ENCODE data around the gene DYRK4.

Gene DYRK4

DNA sequence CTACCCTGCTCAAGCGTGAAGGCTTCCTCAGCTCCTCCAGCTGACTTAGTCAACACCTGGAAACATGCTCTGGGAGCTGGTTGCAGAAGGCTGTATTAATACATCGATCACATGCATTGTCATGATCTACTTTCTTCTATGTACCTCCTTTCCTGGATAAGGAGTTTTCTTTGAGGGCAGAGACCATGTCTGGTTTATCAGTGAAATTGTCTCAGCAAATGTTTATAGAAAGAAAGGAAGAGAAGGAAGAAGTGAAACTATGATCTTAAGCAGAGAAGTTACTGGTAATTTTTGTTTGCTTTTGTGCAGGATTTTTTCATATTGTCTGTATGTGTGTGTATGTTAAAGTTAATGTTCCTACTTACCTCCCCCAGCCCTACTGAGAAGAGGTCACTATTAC is 4.5 kb downstream of the DYRK4 start:
- no peak for DNase-seq

DNA sequence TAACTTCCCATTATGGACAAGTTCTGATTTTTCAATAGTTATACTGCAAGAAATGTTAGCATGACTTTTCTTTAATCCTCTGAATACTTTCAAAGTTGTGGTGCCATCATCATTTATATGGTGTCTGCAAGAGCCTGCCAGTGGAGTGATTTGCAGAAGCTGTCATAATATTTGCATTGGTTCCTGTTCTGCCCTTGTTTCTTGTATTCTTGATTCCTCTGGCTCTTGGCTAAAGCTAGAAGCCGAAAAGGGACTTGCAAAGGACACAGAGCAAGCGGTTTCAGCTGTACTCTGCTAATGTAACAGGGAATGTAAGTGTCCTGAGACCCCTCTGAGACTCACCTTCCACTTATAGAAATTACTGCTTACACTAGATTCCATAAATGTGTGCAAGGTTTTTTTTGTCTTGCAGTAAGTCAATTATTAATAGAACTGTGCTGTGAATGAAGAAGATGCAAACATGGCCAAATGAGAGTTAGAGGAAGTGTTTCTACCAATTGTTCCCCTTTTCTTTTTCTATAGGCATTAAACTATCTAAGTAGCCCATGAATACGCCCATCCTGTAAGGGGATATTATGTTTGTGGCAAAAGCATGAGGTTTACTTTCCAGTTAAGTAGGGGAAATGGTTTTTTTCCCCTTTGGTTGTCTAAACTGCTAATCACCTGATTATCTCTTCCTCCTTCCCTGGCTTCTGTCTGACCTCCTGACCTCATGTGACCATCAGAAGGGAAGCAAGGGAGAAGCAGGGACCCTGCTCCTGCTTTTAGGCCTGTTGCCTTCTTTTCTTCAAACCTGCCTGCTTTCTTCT is 5.3 kb downstream of the DYRK4 start:
- DNase-seq, result peak; percentile 93

DNA sequence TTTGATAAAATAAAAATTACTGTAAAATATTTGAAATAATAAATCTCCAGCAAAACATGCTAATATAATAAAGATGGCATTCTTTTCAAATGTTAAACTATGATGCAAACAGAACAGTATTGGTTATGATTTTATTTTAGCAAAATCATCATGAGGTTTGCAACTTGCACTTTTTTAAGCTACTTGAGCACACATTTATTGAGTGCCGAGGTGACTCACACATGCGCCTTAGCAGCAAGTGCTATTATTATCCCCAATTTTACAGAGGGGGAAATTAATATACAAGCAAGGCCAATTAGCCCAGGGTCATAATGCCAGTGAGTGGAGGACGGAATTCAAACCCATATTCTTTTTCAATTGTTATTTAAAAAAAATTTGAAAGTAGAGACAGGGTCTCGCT is 7.3 kb downstream of the DYRK4 start:
- DNase-seq, result no peak

DNA sequence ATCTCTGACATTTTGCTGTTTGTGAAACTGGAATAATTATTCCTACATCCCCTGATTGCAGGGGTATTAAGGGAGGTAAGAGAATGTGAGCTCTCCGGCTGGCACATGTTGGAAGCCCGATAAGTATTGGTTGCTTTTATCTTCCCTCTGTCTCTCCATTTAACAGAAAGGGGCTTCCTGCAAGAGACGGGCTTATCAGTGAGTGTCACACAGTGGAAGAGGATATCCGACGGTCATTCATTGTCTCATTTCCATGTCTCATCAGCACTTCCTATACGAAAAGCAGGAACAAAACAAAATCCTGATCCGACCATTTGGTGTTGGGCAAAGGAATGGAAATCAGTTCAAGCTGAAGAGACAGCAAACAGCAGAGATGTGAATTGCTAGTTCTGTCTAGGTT is 10.7 kb downstream of the DYRK4 start:
- DNase-seq, result no peak

DNA sequence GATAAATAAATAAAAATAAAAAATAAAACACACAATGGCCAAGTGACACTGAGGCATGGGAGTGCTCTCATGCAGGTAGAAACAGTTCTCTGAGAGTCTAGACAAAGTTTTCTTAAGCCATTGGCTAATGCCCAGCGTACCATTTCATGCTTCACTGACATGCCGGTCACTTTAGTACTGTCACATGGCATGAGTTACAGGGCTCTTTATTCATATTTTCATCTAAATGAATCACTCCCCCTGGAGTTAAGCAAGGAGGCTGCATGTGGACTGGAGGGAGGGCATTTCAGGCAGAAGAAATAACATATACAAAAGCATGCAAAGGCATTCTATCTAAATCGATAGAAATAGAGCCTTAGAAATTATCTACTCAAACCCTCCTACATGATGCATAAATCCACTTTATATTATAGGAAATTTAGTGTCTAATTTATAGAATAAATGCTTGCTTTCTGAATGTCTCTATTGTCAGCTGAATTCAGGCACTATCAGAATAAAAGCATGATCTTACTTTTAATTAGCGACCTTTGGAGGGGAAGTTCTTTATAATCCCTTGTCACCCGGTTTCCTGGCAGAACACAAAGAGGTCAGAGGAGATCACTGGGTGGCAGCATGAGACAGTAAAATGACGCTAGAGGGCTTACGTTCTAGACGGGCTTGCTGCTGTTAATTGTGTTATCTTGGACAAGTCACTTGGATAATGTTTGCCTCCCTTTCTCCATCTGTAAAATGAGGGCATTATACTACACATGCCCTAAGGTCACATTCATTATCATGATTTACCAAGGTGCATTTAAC is 17.5 kb downstream of the DYRK4 start:
- DNase-seq, result peak; percentile 80

DNA sequence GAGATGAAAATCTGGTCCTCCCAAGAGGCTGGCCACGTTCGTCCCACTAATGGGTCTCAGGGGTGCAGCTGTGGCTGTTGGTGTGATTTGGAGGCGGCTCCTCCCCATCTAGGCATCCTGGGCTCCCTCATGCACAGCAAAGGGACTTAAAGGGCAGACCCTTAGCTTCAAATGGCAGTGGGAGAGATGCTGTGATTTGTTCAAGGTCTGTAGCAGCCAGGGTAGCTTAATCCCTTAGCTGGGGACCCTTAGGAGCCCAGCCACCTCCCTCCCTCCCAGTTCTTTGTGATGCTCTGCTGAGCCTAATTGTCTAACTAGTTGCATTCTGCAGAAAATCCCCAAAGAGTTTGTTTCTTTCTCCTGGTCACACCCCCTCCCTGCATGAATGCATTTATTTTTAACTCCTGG is 18.3 kb downstream of the DYRK4 start:
- DNase-seq, result no peak

DNA sequence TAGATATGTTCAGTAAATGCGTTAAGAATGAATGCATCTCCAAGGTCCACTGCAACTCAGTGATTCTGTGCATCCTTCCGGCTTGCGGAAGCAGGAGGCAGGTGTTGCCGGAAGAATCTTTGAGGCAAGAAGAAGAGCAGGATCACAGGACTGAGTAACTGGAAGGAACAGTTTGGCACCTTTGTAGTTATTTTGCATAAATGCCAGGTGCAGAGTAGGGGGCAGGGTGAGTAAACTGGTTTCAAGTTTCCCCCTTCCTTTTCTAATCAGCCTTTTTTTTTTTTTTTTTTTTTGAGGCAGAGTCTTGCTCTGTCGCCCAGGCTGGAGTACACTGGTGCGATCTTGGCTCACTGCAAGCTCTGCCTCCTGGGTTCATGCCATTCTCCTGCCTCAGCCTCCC is 22.3 kb downstream of the DYRK4 start:
- DNase-seq, result peak; percentile 98

DNA sequence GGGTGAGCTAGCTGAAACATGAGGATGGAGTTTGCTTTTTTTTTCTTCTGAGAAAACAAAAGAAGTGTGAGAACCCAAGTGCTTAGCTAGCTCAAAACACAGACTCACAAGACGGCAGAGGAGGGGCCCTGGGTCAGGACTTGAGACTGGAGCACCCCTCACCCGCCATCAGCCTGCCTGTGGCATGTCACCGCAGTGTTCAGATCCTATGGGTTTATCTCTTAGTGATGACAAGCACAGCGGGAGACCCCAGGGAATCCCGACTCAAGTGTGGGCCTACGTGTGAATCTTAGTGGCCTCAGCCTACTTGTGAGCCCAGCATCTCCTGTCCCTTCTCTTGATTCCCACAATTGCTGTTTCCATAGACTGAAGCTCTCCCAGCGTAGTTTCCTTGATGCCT is 22.9 kb downstream of the DYRK4 start:
- no peak for DNase-seq

DNA sequence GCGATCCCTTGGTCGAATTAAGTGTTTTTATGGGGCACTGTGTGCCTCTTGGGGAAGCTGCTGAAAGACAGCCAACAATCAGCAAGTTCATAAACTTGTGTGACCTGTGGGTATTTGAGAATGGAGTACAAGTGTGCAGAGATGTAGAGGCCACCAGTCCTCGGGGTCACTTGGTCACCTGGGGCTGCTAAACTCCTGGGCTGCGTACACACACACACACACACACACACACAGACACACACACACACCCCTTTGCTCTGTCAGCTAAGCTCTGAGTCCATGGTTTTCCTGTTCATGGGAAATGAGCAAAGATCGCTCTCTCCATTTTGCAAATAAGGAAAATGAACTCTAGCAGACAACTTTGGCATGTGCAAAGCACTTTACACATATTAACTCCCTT is 24.5 kb downstream of the DYRK4 start:
- DNase-seq, result no peak

DNA sequence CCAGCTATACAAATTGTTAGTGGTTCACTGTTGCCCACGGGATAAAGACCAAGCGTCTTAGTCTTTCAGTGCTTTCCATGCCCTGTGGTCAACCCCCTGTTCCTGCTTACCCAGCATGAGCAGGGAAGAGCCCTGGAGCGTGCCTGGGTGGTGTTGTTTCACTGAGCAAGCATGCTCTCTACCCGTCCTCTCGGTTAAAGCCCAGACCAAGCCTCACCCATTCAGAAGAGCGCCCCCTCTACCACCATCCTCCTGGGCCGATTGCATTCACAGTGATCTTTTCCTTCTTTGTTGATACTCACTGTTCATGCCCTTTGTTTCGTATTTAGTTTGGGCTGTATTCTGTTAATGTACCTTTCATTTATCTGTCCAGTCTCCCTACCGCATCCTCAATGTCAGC is 25.1 kb downstream of the DYRK4 start:
- no peak for DNase-seq

DNA sequence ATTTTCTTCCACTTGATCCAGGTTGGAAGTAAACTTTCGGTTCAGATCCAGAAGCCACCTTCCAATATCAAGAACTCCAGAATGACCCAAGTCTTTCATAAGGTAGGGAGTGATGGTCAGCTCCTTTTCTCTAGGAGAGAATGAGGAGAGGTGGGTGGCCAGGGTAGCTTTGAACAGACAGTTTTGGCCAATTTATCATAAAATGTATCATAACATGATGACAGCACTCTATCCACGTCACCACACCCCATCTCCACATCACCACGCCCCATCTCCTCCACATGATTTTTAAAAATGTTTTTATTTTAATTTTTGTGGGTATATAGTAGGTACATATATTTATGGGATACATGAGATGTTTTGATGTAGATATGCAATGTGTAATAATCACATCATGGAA is 26.9 kb downstream of the DYRK4 start:
- no peak for DNase-seq

DNA sequence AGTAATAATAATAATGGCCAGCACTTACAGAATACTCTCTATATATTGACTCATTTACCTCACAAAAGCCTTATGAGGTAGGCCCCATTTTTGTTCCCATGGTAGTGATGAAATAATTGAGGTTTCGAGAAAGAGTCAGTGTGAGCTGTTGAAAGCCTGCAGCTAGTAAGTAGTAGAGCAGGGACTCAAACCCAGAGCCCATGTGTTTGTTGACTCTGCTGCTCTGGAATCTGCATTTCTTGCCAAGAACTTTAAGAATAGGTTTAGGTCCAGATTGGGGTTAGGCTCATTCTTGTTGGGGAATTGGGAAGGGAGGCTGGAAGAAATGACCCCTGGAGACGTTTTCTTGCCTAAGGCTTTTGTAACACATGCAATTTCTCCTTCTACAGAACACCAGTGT is 27.9 kb downstream of the DYRK4 start:
- no peak for DNase-seq

DNA sequence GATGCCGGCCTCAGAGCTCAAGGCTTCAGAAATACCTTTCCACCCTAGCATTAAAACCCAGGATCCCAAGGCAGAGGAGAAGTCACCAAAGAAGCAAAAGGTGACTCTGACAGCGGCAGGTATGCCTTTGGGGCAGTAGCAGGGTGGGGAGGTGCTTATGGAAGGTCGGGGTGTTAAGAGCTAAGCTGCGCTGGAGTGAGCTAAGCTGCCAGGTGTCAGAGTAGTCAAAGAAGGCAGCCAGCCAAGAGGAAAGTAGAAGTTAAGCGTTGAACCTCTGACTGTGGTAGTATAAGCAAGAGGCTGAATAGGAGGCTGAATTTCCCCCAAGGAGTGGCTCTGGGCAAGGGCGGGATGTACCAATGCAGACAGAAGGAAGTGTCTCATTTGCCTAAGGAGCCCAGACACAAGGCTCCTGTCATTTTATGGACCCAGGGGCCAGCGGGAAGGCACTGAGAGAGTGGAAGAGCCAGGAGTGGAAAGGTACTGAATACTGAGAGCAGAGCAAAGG is 29.2 kb downstream of the DYRK4 start:
- no peak for DNase-seq

DNA sequence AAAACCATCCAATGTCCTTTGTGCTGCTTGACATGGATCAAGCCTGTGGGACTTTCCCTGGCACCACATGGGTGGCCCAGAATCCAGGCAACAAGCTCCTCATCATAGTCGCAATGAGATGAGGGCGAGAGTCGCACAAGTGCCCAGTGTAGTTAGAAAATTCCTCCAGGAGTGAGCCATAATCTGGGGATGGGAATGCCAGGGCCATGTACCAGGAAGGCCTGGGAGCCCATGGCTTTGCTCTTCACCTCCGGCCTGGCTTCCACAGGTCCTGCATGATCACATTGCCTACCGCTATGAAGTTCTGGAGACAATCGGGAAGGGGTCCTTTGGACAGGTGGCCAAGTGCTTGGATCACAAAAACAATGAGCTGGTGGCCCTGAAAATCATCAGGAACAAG is 33.9 kb downstream of the DYRK4 start:
- no peak for DNase-seq

DNA sequence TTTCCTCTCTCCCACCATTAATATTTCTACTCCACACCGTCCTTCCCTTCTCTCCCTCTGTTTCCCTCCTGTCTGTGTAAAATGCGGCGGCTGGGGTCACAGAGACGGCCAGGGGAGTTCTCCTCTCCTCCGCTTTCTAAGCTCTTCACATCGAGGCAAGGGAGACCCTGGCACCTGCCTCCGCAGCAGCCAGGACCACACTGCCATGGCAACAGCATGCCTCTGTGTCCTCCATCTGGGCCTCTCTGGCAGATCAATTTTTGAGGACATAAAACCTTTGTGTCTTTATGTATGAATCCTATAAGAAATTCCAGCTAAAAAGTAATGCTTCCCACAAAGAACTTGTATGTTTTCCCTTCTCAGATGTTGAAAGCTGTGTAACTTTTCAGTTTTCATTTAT is 41.4 kb downstream of the DYRK4 start:
- no peak for DNase-seq

DNA sequence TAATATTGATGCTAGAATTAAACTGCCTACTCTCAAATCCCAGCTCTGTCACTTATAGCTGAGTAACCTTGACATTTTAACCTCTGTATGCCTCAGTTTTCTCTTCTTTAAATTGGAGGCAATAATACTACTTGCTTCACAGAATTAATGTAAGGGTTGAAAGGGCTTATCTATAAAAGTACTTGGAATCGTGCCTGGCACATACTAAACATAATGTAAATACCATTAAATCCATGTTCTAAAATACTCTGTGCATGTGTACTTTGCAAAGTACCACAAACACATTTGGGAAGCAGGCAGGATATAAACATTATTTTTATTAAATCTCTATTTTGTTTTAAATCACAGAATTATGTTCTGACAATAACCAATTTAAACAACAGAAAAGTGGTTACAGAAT is 41.9 kb downstream of the DYRK4 start:
- DNase-seq, result no peak

DNA sequence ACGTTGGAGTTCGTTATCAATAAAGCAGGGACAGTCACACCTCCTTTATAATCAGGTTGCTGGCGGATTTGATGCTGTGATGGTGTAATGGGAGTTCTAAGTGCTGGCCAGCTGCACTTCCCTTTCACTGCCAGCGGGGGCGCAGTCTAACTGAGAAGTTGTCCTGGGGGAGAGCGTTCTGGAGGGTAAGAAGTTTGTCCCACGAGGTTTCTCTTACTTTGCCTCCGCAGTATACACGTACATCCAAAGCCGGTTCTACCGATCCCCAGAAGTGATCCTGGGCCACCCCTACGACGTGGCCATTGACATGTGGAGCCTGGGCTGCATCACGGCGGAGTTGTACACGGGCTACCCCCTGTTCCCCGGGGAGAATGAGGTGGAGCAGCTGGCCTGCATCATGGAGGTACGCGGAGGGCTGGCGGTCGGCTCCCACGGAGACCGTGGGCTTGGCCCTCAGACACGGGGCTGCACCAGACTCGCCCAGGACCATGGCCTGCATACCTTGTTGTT is 42.7 kb downstream of the DYRK4 start:
- peak; percentile 100 for DNase-seq

DNA sequence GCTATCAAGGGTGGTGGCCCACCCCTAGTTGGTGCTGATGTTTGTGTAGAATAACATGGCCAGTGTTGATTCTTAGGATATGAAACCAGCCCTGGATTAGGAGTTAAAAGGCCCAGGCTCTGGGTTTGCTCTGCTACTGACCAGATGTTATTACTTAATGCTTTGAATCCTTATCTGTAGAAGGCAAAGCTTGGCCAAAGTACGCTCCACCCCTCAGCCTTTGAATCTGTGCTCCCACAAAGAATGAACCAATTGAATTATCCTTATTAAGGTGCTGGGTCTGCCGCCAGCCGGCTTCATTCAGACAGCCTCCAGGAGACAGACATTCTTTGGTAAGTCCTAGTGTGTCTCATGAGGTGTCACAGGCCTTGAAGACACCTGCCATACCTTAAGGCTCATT is 45.0 kb downstream of the DYRK4 start:
- DNase-seq, result no peak

DNA sequence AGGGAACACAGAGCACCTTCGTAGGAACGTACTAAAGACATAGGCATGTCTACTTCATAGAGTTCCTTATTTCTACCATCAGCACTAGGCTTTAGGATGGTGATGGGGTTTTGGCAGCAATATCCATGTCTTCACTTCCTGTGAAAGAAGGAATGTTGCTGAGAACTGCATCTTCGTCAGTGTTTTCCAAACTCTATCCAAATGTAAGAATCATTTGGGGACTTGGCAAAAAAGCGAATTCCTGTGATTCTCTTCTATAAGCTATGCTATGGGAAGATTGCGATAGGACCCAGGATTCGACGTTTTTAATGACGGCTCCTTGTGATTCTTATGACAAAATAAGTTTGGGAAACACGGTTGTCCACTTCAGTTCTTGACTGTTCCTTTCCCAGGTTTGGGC is 47.1 kb downstream of the DYRK4 start:
- no peak for DNase-seq

DNA sequence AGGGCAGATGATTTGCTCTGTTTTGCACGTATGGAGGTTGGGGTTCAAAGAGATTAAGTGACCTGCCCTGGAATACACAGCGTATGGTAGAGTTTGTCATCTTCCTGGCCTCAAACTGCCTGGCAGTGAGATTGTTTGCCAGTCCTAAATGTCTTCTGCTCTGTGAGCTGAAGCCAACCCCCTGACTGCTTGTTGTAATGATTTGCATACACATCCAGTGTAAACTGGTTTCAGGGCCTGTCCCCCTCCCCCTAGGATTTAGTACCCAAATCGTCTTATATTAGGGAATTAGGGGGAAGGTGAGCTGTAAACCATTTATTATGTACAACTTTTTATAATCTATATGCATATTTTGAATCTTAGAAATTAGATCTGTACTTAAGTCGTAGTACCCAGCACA is 48.5 kb downstream of the DYRK4 start:
- no peak for DNase-seq

DNA sequence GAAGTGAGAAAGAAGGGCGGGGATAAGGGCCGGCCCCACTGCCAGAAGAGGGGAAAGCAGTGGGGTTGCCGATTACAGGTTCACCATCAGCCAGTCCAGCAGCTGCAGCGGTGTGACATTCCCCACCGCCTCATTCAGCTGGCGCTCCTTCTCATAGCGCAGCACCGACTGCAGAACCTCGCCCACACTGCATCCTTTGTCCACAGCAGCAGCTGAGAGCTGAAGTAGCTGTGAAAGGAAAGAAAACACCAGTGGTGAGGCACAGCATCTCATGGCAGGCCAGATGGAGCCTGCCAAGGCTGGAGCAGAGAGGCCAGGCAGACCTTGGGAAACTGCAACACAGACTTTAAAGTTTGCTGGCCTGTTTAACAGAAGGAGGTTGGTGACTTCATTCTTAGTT is 53.7 kb downstream of the DYRK4 start:
- no peak for DNase-seq

DNA sequence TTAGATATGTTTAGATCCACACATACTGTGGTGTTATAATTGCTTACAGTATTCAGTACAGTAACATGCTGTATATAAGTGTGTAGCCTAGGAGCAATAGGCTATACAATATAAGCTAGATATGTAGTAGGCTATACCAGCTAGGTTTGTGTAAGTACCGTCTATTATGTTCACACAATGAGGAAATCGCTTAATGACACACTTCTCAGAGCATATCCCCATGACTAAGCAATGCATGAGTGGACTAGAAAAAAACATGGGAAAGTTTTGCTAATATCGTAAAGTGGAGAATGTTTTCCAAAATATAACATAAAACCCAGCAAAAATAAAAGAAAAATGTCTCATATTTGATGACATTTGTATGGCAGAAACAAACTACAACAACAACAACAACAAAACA is 59.5 kb downstream of the DYRK4 start:
- peak; percentile 80 for DNase-seq

DNA sequence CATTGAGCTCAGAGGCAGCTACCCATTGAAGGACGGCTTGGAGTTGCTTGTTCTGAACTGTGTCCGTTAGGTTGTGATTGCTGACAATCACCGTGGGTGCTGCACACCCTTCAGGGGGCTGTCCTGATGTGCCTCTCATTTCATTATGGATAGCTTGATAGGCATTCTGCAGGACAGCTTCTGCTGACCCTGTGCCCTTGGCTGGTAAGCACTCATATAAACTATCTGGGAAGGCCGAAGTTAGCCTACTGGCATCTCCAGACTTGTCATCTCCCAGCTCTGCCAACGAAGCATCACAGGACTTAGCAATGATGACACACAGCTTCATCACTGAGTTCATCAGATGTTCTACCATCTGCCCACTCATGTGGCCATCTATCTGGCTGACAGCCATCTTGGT is 64.5 kb downstream of the DYRK4 start:
- DNase-seq, result no peak

DNA sequence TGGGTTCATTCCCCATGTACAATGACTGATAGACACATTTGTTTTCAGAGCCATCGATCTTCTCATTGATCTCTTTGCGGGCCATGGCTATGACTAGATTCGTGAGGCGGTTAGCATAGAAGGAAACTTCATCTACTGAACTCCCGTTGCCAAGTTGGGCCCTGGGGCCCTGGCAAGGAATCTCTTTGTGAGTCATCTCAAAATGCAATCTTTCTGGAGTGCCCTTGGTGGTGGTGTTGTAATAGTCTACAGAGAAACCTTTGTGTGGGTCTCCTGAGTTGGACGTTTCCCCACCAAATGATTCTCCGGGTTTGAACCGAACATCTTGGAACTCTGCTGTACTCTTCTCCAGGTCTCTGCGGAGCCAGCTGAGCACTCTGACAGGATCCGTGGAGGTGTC is 66.4 kb downstream of the DYRK4 start:
- no peak for DNase-seq
